Measurements from ENCODE around the gene DNAH8.

GRCh38 chr6:39055661-39056060 is 340.6 kb downstream of the DNAH8 start:
- no peak for TF ChIP-seq CTCF (conservative IDR thresholded peaks at IDR 0.05 in 1 of 2, IDR thresholded peaks at IDR 0.05 in 1 of 2; ENCODE audit: extremely low read depth in 1 of 2, insufficient read depth in 1 of 2, low read depth in 1 of 2, low read length in 2 of 2)
- TF ChIP-seq EZH2 (IDR thresholded peaks at IDR 0.05; ENCODE audit: borderline replicate concordance, low read length) = no peak
